Upper lobe of right lung (tissue), 1 donor: ENCODE measurements around the gene TFEC. TPM values are rescaled to one million over a fixed set of nuclear protein-coding genes. Genes with fewer than 3 reads are reported as not detected.

Source experiments
- ATAC-seq: fragments of 200-7000 bp; cut with Tn5 transposase; one replicate; pipeline ENCODE4 v1.9.1; 2020; ENCODE audit warnings: mild to moderate bottlenecking, moderate library complexity
- DNase-seq: peaks from one replicate; pipeline ENCODE4 v3.0.0-alpha.2; 2020
- H3K27ac ChIP-seq: fragments of 200-600 bp; one replicate; pipeline ENCODE4 v1.8.0; 2022
- H3K27me3 ChIP-seq: fragments of 200-600 bp; one replicate; pipeline ENCODE4 v1.8.0; 2022; ENCODE audit warnings: mild to moderate bottlenecking
- H3K36me3 ChIP-seq: fragments of 200-600 bp; one replicate; pipeline ENCODE4 v1.8.0; 2022
- H3K4me1 ChIP-seq: fragments of 200-600 bp; one replicate; pipeline ENCODE4 v1.8.0; 2022
- H3K4me3 ChIP-seq: fragments of 200-600 bp; one replicate; pipeline ENCODE4 v1.8.0; 2022; ENCODE audit warnings: mild to moderate bottlenecking
- H3K9me3 ChIP-seq: fragments of 200-600 bp; one replicate; pipeline ENCODE4 v1.8.0; 2022
- intact Hi-C: fragments of 100-400 bp; cut with DNase I; formaldehyde crosslinking; loops from one replicate; pipeline ENCODE4 v1.11.0; 2022
- long read RNA-seq: library from polyadenylated mRNA; unstranded; transcript quantifications from one replicate; pipeline ENCODE4 v2.0.0, GENCODE V29; 2021
- total RNA-seq: library from RNA; stranded (reverse); fragmentation: NEBNext Ultra II Directional; extraction: Animal tissue kit (Norgen Biotek cat#: 25700); gene quantifications from one replicate; pipeline ENCODE4 v1.2.1, GENCODE V29; 2021
- TF ChIP-seq, protein P1 (sequence below): fragments of 200-600 bp; IDR thresholded peaks from one replicate; pipeline ENCODE4 v1.8.0; 2022; ENCODE audit warnings: antibody characterized with exemption
- donor health status: DM: no; HTN: yes; CAD: no; lungs with severe emphysema.

TFEC gene
- total RNA-seq, result 29.8 TPM
- long read RNA-seq, full-length matches to known transcripts, result 3 of 7 reads
- long read RNA-seq, partial matches to known transcripts, result 1 of 7 reads
- long read RNA-seq, other reads (novel, unspliced or antisense), result 3 of 7 reads

DNA sequence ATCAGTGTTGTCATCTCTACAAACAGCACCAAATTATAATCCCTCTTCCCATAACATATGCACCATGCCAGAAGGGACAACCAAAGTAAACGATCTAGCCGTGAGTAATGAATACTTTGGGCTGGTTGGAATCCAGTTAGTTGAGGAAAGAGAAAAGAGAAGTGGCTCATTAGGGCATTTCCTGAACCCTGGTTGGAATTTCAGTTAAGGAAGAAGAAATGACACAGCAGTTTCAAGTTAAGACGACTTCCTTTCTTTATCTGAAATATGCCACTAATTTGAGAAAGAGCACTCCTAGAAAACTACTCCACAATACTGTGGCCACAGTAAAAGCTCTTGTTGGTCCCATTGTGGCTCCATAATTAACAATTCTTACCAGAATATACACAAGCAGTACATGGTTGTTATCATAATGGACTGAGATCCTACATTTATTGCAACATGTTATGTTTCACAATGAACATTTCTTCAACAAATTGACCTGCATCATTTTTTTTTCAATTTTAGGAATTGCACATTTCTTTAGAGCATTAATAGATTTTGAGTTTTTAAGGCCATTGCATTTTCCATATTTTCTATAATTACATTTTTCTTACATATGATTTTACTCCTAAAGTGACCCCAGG is at the start of gene TFEC:
Gene TFEC (minus strand): TSS at position 113 of the 626 bp plus-strand sequence. CDS start 46,322 bp downstream, outside the sequence.
- DNase-seq (no peak), ATAC-seq (peak; percentile 66)
- peak within 1 kb of the TSS; percentile 26 for H3K4me3 ChIP-seq
- peak within 1 kb of the TSS; percentile 49 for H3K27ac ChIP-seq
- intact Hi-C loops, result no loop called here
- no peaks in the 10 kb centered on the region for H3K4me1 ChIP-seq
- H3K36me3 ChIP-seq, result no peaks in the 10 kb centered on the region
- no peaks in the 10 kb centered on the region for H3K27me3 ChIP-seq
- no peaks in the 10 kb centered on the region for H3K9me3 ChIP-seq
- TF ChIP-seq, protein P1, sequence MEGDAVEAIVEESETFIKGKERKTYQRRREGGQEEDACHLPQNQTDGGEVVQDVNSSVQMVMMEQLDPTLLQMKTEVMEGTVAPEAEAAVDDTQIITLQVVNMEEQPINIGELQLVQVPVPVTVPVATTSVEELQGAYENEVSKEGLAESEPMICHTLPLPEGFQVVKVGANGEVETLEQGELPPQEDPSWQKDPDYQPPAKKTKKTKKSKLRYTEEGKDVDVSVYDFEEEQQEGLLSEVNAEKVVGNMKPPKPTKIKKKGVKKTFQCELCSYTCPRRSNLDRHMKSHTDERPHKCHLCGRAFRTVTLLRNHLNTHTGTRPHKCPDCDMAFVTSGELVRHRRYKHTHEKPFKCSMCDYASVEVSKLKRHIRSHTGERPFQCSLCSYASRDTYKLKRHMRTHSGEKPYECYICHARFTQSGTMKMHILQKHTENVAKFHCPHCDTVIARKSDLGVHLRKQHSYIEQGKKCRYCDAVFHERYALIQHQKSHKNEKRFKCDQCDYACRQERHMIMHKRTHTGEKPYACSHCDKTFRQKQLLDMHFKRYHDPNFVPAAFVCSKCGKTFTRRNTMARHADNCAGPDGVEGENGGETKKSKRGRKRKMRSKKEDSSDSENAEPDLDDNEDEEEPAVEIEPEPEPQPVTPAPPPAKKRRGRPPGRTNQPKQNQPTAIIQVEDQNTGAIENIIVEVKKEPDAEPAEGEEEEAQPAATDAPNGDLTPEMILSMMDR, result no peak

GRCh38 chr7:116075351-116076145 is 45.0 kb upstream of the TFEC start:
- TF ChIP-seq, protein P1, result no peak
- H3K36me3 ChIP-seq, result no peaks in the 10 kb centered on the region
- H3K27me3 ChIP-seq, result no peaks in the 10 kb centered on the region
- intact Hi-C loops, result no loop called here
- no peak for ATAC-seq
- DNase-seq, result peak; percentile 47
- H3K4me3 ChIP-seq, result no peak overlapping the region
- H3K9me3 ChIP-seq, result no peaks in the 10 kb centered on the region
- no peak overlapping the region for H3K27ac ChIP-seq
- no peaks in the 10 kb centered on the region for H3K4me1 ChIP-seq

DNA sequence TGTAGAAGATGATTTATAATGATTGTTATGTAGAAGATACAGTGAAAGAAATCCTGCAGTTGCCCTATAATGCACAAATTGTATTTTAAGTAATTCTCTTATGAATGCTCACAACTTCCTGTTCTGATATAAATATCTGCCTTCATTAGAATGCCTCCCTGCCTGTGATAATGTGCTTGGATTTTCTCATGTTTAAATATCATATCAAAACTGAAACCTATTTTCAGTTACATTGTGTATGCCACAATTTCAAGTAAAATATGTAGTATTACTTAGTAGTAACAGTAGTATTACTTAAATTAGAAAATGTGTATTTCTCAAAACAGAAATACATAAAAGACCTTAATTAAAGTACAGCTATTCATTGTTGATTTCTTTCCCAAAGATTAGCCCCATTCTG is 41.1 kb upstream of the TFEC start:
- intact Hi-C loops, result no loop called here
- no peaks in the 10 kb centered on the region for H3K4me1 ChIP-seq
- H3K4me3 ChIP-seq, result no peak overlapping the region
- H3K36me3 ChIP-seq, result no peaks in the 10 kb centered on the region
- no peaks in the 10 kb centered on the region for H3K9me3 ChIP-seq
- TF ChIP-seq, protein P1, result no peak
- DNase-seq (no peak), ATAC-seq (no peak)
- no peaks in the 10 kb centered on the region for H3K27me3 ChIP-seq
- H3K27ac ChIP-seq, result no peak overlapping the region

GRCh38 chr7:116064179-116064578 is 33.6 kb upstream of the TFEC start:
- no peak overlapping the region for H3K4me3 ChIP-seq
- no peak for ATAC-seq
- intact Hi-C loops, result no loop called here
- H3K36me3 ChIP-seq, result no peaks in the 10 kb centered on the region
- no peak for DNase-seq
- TF ChIP-seq, protein P1, result no peak
- H3K27ac ChIP-seq, result no peak overlapping the region
- no peaks in the 10 kb centered on the region for H3K9me3 ChIP-seq
- no peaks in the 10 kb centered on the region for H3K27me3 ChIP-seq
- H3K4me1 ChIP-seq, result no peaks in the 10 kb centered on the region

GRCh38 chr7:116062666-116063065 is 32.1 kb upstream of the TFEC start:
- H3K4me1 ChIP-seq, result no peaks in the 10 kb centered on the region

More at GRCh38 chr7:116062666-116063065, 32.1 kb upstream of the TFEC start:
- intact Hi-C loops, result no loop called here
- no peaks in the 10 kb centered on the region for H3K36me3 ChIP-seq
- H3K4me3 ChIP-seq, result no peak overlapping the region
- TF ChIP-seq, protein P1, result no peak
- H3K9me3 ChIP-seq, result no peaks in the 10 kb centered on the region
- H3K27ac ChIP-seq, result no peak overlapping the region
- DNase-seq, result no peak
- no peak for ATAC-seq
- H3K27me3 ChIP-seq, result no peaks in the 10 kb centered on the region
